ENCODE data around the gene OR14A16. TPM values are rescaled to one million over a fixed set of nuclear protein-coding genes. Genes with fewer than 3 reads are reported as not detected.

OR14A16 gene, protein sequence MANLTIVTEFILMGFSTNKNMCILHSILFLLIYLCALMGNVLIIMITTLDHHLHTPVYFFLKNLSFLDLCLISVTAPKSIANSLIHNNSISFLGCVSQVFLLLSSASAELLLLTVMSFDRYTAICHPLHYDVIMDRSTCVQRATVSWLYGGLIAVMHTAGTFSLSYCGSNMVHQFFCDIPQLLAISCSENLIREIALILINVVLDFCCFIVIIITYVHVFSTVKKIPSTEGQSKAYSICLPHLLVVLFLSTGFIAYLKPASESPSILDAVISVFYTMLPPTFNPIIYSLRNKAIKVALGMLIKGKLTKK
- not detected for polyA plus RNA-seq (2012; ENCODE audit: insufficient read depth, insufficient read length)

DNA sequence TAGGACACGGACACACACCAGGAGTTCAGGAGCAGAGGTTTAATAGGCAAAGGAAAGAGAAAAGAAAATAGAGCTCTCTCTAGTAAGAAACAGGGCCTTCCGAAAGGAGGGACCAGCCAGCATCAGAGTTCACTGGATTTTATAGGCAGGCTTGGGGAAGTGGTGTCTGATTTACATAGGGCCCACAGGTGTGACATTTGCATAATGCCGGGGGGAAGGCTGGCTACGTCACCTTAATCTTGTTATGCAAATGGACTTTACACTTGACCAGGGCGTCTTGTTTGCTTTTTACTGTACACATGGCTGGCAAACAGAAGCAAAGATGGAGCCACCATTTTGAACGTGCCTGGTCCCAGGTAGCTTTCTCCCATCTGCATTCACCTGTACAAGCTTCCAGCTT lies at the start of gene OR14A16:
Gene OR14A16, minus strand, starts transcription at position 97 of the 400 bp plus-strand sequence. CDS start 8,390 bp downstream, outside the sequence.
- no peak for DNase-seq (ENCODE audit: low read depth, low spot score)
- no peak within 1 kb of the TSS for H3K4me3 ChIP-seq (ENCODE audit: low read length)

DNA sequence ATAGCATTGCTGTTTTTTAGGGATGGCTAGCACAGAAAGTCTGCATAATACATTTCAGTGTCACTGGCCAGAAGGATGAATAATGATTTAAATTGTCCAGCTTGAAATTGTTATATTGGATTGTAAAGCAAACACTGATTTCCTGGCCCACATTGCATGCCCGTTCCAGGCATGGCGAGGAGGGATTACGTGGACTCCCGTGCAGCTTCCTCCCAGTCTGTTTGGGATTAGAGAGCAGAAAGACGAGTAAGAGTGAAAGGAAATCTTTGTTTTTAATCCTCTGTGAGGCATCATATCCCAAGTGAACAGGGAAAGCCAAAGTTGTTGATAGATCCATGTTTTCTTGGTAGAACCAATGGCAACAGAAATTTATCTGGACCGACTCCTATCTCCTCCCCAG lies 41.5 kb upstream of the OR14A16 start:
- DNase-seq (ENCODE audit: low read depth, low spot score) = no peak
- H3K4me3 ChIP-seq (ENCODE audit: low read length) = no peak overlapping the region

DNA sequence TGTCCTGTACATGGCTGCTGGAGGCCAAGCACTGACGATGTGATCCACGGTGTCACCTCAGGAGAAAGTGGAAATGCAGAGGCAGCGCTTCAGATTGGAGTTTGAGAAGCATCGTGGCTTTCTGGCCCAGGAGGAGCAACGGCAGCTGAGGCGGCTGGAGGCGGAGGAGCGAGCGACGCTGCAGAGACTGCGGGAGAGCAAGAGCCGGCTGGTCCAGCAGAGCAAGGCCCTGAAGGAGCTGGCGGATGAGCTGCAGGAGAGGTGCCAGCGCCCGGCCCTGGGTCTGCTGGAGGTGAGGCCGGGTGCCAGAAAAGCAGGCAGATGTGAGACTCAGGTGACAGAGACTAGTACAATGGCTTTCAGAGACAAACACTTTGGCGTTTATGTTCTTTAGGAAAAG lies 40.7 kb upstream of the OR14A16 start:
- no peak overlapping the region for H3K4me3 ChIP-seq (ENCODE audit: low read length)
- DNase-seq (ENCODE audit: low read depth, low spot score) = no peak

DNA sequence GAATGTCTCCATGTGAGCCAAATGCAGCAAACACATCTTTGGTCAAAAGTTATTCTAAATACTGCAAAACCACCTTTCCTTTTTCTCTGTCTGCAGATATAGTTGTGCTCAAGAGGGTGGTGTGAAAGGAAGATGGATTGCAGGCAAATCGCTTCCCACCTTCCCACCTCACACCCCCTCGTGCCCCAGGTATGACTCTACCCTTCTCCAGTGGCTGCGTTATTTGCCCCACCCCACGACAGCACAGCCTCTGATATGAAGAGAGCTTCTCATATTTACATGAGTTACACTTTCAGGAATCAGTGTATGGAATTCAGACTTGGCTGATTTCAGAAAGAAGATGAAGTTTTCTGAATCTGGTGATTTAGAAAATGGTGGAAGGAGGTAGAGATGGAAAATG lies 38.8 kb upstream of the OR14A16 start:
- H3K4me3 ChIP-seq (ENCODE audit: low read length) = no peak overlapping the region
- no peak for DNase-seq (ENCODE audit: low read depth, low spot score)

DNA sequence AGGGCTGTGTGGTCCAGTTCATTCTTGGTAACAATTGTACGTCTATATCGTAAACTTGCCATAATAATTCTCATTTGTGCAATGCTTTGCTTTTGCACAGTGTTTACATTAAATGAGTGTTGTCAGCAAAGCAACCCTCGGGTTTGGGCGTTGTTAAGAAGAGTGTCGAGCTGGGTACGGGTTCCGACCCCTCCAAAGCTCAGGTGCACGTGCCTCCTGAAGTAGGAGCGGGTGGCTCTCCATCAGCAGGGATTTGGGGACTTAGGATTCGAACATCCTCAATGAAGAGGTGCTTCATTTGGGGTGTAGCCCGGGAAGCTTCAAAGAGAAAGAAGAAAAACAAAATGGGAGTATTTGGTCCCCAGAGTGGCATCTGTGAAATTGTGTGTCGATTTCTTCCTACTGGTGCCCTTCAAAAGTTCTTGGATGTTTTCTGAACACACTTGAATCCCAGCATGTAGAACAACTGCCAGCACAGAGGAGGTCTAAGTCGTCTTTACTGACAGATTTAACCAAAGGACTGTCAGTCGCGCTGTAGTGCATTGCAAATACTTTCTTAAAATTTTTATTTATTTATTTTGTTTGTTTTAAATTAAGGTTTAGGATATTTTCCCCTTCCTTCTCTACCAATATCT lies 34.2 kb upstream of the OR14A16 start:
- H3K4me3 ChIP-seq (ENCODE audit: low read length) = no peak overlapping the region
- no peak for DNase-seq (ENCODE audit: low read depth, low spot score)

DNA sequence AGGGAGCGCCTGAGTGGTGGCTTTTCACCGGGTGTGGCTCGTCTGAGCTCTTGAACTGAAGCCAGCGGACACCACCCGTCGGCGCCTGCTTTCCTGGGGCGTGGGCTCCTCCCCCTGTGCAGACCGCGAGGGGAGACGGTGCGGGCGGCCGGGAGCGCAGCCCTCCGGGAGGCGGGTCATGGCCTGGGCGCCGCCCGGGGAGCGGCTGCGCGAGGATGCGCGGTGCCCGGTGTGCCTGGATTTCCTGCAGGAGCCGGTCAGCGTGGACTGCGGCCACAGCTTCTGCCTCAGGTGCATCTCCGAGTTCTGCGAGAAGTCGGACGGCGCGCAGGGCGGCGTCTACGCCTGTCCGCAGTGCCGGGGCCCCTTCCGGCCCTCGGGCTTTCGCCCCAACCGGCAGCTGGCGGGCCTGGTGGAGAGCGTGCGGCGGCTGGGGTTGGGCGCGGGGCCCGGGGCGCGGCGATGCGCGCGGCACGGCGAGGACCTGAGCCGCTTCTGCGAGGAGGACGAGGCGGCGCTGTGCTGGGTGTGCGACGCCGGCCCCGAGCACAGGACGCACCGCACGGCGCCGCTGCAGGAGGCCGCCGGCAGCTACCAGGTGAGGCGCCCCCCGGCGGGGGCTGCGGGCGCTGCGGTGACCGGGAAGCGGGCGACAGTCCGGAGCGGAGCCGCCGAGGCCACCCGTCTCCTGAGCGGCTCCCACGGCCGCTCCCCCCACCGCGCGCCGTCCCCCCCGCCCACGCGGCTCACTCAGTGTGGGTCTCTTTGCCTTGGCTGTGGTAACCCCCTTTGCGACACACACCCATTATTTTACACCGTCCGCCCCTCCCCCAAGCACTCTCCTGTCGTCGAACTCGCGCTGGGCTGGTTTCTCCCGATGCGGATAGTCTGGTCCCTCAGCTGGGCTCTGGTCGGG lies 33.4 kb upstream of the OR14A16 start, which contains the start of gene TRIM58:
Gene TRIM58, plus strand, starts transcription at position 119 of the 916 bp plus-strand sequence. Its CDS starts 60 bp downstream, at position 179.
- H3K4me3 ChIP-seq (ENCODE audit: low read length) = no peak within 1 kb of the TSS
- DNase-seq (ENCODE audit: low read depth, low spot score) = no peak

DNA sequence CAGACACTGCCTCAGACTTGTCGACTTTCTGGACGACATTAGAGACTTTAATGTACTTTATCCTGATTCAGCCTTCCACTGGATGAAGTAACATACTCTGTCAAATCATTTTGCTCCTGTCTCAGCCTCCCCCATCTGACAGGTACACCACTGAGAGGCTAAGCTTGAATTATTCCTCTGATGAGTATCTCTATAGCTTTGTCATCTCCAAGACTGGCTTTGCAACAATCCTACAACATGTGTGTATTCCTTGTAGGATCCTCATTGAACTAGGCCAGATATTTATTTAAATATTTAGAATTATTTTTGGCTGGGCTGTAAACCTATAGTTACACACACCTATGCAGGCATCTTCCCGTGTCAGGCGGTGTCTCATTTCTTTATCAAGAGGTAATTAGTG lies 32.0 kb upstream of the OR14A16 start:
- no peak for DNase-seq (ENCODE audit: low read depth, low spot score)
- no peak overlapping the region for H3K4me3 ChIP-seq (ENCODE audit: low read length)

DNA sequence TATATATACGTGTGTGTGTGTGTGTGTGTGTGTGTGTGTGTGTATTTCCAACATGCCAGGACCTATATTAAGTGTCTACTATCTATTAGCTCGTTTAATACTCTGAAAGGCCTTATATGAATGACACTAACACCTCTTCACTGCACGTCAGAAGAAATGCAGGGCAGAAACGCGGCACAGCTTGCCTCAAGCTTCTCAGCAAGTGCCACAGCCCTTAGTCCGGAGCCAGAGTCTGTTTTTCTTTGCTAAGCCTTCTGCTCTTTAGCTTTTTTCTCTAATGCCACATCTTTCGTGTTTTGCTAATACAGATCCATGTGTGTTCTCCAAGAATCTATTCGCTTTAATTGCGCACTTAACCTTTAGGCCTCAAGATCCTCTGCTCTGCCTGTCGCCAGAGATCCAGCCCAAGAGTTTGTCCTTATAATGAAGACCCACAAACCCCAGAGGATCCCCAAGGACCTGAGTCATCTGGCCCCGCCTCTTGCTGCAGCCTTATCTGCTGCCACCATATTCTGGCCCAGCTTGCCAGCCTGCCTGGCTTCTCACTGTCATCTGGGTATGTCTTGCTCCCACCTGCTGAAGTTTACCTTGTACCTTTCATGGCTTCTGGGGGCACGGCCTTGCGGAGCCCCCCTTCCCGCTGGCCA lies 31.1 kb upstream of the OR14A16 start:
- DNase-seq (ENCODE audit: low read depth, low spot score) = no peak
- no peak overlapping the region for H3K4me3 ChIP-seq (ENCODE audit: low read length)

DNA sequence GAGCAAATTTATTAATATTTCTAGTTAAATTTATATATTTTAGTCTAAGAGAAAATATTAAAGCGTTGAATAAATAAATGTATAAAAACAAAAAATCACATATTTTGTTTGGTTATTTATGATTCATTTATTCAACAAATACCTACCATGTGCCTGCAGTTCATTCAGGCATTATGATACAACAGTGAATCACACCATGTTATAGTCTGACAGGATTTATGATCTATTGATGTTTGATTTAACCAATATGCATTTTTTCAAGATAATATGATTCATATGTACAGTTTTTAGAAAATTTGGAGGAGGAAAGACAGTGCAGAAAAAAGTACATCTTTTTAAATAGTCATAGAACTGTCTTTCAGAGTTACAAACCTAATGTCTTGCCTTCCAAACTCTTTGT lies 25.7 kb upstream of the OR14A16 start:
- no peak overlapping the region for H3K4me3 ChIP-seq (ENCODE audit: low read length)
- no peak for DNase-seq (ENCODE audit: low read depth, low spot score)

DNA sequence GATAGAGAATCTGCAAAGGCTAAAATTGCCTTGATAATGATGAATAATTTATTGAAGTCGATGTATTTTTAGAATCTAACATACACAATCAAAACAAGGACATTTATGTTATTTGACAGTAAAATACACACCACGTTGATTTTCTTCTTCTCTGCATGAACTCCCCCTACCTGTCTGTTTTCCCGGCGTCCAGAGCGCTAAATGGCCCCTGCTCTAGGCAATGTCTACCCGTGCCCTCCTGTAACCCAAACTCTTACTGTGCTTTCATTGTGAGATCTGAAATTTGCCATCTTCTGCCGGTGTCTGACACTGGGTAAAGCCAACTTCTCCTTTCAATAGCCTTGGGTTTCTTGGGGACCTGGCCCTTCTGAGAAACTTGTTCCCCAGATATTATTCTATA lies 24.4 kb upstream of the OR14A16 start:
- no peak for DNase-seq (ENCODE audit: low read depth, low spot score)
- no peak overlapping the region for H3K4me3 ChIP-seq (ENCODE audit: low read length)

DNA sequence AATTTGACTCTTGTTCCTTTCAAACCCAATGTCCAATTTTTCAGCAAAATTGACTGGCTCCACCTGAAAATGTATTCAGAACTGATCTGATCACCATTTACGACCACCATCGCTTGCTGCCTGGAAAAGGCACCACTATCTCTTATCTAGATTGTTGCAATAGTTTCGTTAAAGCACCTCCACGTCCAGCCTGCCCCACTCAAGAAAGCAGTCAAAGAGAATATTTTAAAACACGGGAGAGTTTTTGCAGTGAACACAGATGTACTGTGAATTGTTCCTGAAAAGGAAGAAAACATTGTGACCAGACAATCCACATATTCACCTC lies 21.7 kb upstream of the OR14A16 start:
- DNase-seq (ENCODE audit: low read depth, low spot score) = no peak
- H3K4me3 ChIP-seq (ENCODE audit: low read length) = no peak overlapping the region

DNA sequence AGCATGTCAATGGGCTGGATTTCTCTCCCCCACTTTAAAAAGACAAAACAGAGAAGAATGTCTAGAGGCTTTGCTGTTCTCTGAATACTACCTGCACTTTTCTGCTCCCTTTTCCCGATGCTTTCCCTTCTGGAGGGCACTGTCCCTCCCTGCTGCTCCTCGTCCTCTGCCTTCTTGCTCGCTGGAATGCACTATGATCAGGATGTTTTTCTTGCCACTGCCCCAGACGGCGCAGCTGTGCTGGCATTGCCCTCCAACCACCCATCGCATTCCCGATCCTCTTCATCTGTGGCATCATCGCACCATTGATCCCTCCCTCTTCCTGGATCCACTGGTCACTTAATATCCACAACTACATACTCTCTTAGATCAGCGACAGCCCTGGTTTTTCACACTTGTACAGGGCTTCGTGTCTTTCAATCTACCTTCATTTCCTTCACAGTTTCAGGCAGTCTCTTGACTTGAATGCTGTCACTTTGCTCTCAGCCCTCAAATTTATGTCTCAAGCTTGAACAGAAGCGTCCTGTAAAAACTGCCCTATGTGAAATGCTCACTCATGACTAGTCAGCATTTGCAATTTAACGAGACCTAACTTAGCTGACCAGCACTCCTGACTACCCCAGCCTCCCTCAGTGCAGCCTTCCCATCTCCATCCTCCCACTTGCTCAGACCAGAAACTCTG lies 21.2 kb upstream of the OR14A16 start:
- no peak for DNase-seq (ENCODE audit: low read depth, low spot score)
- no peak overlapping the region for H3K4me3 ChIP-seq (ENCODE audit: low read length)

DNA sequence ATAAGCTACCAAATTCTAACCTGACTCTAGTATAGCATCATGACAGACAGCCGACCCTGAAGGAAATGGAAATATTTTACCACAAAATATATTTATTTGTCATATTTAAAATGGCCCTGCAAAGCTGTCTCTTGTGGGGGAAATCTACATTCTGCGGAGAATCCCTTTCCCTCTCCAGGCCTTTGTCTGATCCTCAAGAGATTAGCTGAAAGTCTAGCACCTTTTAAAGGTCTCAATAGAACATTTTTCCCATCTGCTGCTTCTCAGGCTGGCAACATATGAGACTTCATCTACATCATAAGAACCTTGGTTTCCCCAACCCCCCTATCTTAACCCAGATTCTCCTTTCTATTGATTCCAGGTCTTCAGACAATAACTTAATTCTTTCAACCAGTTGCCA lies 19.5 kb upstream of the OR14A16 start:
- no peak for DNase-seq (ENCODE audit: low read depth, low spot score)

DNA sequence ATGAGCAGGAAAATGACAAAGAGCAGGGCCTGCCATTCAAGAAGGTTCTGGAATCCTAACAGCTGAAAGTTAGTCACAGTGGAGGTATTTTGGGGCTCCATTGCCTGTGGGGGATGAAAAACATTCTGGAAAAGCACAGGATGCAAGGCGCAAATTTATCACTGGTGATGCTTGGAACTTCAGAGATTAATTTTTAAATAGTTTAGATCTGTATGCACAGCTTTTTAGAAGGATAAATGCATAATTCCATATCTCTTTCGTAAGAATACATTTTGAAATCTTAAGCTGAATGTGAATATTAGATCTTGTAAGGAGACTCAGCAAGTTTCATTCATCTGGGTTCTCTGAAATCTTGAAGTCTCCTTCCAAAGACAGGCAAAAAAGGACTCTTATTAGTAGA lies 17.9 kb upstream of the OR14A16 start, which contains the start of gene OR11L1:
Gene OR11L1, minus strand, starts transcription at position 101 of the 400 bp plus-strand sequence. Its CDS starts 0 bp downstream, at position 101.
- no peak for DNase-seq (ENCODE audit: low read depth, low spot score)
- H3K4me3 ChIP-seq (ENCODE audit: low read length) = no peak within 1 kb of the TSS

More for the DNA sequence above, 19.5 kb upstream of the OR14A16 start:
- no peak overlapping the region for H3K4me3 ChIP-seq (ENCODE audit: low read length)

DNA sequence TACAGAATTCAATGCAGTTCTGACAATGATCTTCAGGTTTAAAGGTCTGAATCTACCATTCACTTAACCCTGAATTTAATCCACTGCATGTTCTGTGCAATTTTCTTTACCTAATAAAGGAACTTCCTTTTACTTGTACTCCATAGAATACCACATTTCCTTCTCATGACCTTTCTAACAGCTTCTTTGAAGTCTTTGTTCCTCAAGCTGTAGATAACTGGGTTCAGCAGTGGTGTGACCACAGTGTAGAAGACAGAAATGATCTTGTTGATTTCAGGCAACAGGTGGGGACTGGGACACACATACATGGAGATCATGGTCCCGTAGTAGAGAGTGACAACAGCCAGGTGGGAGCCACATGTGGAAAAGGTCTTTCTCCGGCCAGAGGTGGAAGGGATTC lies 16.9 kb upstream of the OR14A16 start:
- H3K4me3 ChIP-seq (ENCODE audit: low read length) = no peak overlapping the region
- DNase-seq (ENCODE audit: low read depth, low spot score) = peak; percentile 41

DNA sequence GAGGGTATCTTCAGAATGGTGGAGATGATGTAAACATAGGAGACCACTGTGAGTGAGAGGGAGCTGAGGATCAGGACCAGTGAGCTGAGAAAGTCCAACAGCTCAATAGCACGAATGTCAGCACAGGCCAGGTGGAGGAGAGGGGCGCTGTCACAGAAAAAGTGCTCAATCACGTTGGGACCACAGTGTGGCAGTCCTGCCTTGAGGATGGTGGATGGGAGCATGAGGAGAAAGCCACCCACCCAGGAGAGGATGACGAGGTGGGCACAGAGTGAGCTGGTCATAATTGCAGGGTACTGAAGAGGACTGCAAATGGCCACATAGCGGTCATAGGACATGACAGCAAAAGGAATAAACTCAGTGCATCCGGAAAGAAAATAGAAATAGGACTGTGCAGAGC lies 9.7 kb upstream of the OR14A16 start:
- no peak overlapping the region for H3K4me3 ChIP-seq (ENCODE audit: low read length)

DNA sequence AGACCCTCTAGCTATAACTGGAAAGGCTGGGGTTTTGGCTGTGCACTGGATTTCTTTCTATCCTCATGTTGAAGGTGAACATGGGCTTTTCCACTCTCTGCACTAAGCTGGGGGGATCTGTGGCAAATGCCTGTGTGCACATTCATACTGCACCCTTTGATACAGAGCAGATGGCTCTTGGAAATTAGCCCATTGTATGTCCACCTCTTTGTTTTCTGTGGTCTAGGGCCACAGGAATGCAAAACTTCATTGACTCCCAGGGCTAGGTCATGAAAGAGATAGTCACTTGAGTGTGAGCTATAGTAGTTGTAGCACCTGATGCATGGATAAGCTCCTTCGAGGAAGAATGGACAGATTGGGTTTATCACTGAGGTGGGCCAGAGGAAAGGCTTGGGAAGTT lies 5.7 kb upstream of the OR14A16 start:
- H3K4me3 ChIP-seq (ENCODE audit: low read length) = no peak overlapping the region
- DNase-seq (ENCODE audit: low read depth, low spot score) = no peak

More for the DNA sequence above, 9.7 kb upstream of the OR14A16 start:
- DNase-seq (ENCODE audit: low read depth, low spot score) = no peak

DNA sequence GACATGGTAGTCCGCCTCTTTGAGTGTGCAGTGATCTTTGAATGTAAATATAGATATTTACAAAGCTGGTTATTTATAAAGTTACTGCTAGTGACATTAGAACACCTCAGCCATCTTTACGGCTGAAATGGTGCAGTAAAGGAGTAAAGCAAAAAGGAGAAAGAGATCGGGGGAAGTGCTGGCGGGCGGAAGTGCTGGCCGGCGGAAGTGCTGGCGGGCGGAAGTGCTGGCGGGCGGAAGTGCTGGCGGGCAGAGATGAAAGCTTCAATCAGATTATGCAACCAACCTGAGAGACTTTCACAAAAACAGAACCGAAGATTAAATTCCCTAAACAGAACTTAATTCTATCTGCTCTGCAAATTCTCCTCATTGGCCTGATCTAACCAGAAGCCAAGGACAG lies 1.4 kb upstream of the OR14A16 start:
- H3K4me3 ChIP-seq (ENCODE audit: low read length) = no peak overlapping the region
- DNase-seq (ENCODE audit: low read depth, low spot score) = no peak

DNA sequence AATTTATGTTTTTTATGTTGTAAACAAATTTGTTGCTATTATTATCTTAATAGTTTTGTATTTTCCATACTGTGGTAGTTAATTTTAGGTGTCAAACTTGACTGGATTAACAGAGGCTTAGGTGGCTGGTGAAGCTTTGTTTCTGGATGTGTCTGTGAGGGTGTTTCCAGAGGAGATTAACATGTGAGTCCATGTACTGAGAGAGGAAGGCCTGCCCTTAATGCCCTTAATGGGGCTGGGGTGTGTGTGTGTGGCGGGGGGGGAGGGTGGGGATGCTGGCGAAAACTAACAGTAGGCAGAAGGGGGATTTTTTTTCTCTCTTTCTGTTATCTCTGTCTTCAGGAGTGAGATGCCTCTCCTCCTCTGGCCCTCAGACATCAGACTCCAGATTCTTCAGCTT lies 1.9 kb downstream of the OR14A16 start:
- no peak overlapping the region for H3K4me3 ChIP-seq (ENCODE audit: low read length)
- no peak for DNase-seq (ENCODE audit: low read depth, low spot score)

All from Jurkat, Clone E6-1 (cell line).